Measurements from ENCODE around the gene CFAP157.

DNA sequence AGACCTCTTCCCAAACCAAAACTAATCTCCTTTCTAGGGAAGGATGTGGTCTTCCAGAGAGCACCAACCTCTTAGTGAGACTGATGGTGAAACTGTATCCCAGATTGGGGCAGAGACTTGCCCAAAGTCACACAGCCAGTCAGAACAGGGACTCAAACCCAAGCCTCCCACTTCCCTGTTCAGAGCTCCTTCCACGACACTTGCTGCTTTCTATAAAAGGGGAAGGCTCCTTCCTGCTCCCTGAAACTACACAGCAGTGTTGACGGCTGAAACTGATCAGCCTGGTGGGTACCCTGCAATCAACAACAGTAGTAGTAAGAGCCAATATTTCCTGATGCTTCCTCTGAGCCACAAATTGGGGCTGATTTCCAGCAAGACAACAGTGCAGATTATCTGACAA lies 26.8 kb downstream of the CFAP157 start:
- TF ChIP-seq CTCF (IDR thresholded peaks at IDR 0.05), result no peak
- no peak for TF ChIP-seq POLR2A (IDR thresholded peaks at IDR 0.05)

All from Peyer's patch (tissue), 4 donors.